Measurements from ENCODE around the gene RFX8. TPM values are rescaled to one million over a fixed set of nuclear protein-coding genes. Genes with fewer than 3 reads are reported as not detected.
A peak's percentile ranks its signal among the peaks of the same experiment; 100 is the strongest.

RFX8 gene
- total RNA-seq, 4 donors from 2014 or later = 0.91 TPM; not detected in 3

DNA sequence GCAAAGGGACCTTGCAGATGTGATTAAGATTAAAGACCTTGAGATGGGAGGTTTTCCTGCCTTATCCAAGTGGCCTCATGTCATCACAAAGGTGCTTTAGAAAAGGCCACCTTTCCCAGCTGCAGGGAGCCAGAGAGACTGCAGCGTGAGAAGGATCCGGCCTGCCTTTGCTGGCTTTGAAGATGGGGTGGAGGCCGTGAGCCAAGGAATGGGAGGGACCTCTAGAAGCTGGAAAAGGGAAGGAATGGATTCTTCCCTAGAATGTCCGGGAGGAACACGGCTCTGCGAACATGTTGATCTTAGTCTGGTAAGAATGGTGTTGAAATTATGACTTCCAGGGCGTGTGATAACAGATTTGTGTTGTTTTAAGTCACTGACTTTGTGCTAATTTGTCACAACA, 47.7 kb downstream of the RFX8 start:
- Histone ChIP-seq H3K9me3 (no peaks in the 10 kb centered on the region), H3K36me3 (no peaks in the 10 kb centered on the region), H3K4me1 (no peaks in the 10 kb centered on the region), H3K4me3 (no peak overlapping the region), H3K27ac (replicated peaks in 1 of 4) (no peak overlapping the region), H3K27me3 (no peaks in the 10 kb centered on the region)
- DNase-seq (ENCODE audit: extremely low spot score) = no peak
- TF ChIP-seq, protein P1, sequence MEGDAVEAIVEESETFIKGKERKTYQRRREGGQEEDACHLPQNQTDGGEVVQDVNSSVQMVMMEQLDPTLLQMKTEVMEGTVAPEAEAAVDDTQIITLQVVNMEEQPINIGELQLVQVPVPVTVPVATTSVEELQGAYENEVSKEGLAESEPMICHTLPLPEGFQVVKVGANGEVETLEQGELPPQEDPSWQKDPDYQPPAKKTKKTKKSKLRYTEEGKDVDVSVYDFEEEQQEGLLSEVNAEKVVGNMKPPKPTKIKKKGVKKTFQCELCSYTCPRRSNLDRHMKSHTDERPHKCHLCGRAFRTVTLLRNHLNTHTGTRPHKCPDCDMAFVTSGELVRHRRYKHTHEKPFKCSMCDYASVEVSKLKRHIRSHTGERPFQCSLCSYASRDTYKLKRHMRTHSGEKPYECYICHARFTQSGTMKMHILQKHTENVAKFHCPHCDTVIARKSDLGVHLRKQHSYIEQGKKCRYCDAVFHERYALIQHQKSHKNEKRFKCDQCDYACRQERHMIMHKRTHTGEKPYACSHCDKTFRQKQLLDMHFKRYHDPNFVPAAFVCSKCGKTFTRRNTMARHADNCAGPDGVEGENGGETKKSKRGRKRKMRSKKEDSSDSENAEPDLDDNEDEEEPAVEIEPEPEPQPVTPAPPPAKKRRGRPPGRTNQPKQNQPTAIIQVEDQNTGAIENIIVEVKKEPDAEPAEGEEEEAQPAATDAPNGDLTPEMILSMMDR (IDR thresholded peaks at IDR 0.05) = no peak
- TF ChIP-seq POLR2A (IDR thresholded peaks at IDR 0.05; ENCODE audit: low read depth) (no peak), EP300 (IDR thresholded peaks at IDR 0.05) (no peak), POLR2AphosphoS5 (IDR thresholded peaks at IDR 0.05) (no peak)
- 91% methylated on average over 7 of the region's 7 CpGs for WGBS
- intact Hi-C loops (cut with DNase I) = no loop called here

DNA sequence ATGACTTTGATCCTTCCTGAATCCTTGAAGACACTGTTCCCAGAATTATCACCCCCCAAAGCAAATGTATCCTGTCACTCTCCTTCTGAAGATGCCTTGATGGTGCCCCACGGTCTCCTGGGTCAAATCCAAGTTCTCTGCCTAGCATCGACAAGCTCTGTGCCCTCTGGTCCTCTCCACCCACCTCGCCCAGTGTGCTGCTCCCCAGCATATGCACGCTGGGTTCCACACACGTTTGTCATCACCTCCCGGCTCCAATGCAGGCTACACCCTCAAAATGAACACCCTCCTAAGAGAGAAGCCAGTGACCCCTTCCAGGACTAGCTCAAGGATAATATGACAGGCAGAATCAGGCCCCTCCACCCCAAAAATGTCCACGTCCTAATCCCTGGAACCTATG, 48.1 kb downstream of the RFX8 start:
- H3K4me1 ChIP-seq = no peaks in the 10 kb centered on the region
- no peak overlapping the region for H3K27ac ChIP-seq (replicated peaks in 1 of 4)
- H3K27me3 ChIP-seq = no peaks in the 10 kb centered on the region
- DNase-seq (ENCODE audit: extremely low spot score) = no peak
- no peak overlapping the region for H3K4me3 ChIP-seq
- TF ChIP-seq POLR2AphosphoS5 (IDR thresholded peaks at IDR 0.05) (no peak), POLR2A (IDR thresholded peaks at IDR 0.05; ENCODE audit: low read depth) (no peak), EP300 (IDR thresholded peaks at IDR 0.05) (no peak)
- TF ChIP-seq, protein P1 (IDR thresholded peaks at IDR 0.05) = no peak
- no peaks in the 10 kb centered on the region for H3K36me3 ChIP-seq
- no peaks in the 10 kb centered on the region for H3K9me3 ChIP-seq
- WGBS = 94% methylated on average over 7 of the region's 7 CpGs
- intact Hi-C loops (cut with DNase I) = no loop called here

DNA sequence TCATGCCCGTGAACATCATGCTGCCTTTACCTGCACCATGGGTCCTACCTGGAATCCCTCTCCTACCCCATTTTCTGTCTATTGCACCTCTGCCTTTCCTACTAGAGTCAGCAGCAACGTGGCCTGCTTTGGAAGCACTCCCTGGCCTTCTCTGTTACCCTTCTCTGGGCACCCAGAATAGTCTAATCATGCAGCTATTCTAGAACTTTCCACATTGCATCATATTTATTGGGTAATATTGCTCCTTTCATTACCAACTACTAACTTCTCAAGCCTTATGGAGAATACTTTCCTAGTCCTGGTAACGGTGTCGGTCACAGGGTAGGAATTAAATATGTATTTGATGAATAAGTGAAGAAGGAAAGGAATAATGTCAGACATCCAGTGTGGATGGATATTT, 54.3 kb downstream of the RFX8 start:
- no peak overlapping the region for H3K4me3 ChIP-seq
- no peak for DNase-seq (ENCODE audit: extremely low spot score)
- WGBS = 85% methylated on average over 4 of the region's 4 CpGs
- H3K9me3 ChIP-seq = no peaks in the 10 kb centered on the region
- intact Hi-C loops (cut with DNase I) = no loop called here
- TF ChIP-seq, protein P1 (IDR thresholded peaks at IDR 0.05) = no peak
- no peak for TF ChIP-seq POLR2A (IDR thresholded peaks at IDR 0.05; ENCODE audit: low read depth)
- TF ChIP-seq EP300 (IDR thresholded peaks at IDR 0.05) = no peak
- TF ChIP-seq POLR2AphosphoS5 (IDR thresholded peaks at IDR 0.05) = no peak
- H3K27ac ChIP-seq (replicated peaks in 1 of 4) = no peak overlapping the region
- H3K4me1 ChIP-seq = peaks cover 0 to 6% (median 0%) of the 10 kb centered on the region in 4 donors
- no peaks in the 10 kb centered on the region for H3K36me3 ChIP-seq
- no peaks in the 10 kb centered on the region for H3K27me3 ChIP-seq

DNA sequence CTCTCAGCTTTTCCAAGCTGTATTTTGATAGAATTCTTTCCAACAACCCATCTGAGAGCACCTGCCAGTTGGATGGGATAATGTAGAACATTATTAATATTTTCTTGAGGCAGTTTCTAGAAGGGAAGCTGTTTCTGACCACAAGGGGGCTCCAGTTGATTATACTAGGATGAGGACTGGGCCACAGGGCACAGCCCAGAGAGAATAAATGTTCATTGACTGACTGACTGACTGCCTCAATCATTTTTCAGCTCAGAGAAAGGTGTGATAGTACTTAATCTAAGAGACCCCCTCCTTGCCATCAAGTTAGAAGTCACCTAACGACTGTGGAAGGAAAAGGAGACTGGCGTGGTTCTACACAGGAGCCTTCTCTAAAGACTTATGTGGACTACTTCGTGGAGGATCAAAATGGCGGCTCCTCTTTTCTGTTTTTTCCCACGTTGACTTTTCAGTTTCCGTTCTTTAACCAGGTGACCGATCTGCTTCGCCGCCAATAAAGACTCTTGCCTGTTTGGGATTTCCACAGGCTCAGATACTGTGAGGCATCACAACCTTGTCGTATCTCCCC, 55.7 kb downstream of the RFX8 start:
- Histone ChIP-seq H3K4me1 (peaks cover 0 to 6% (median 0%) of the 10 kb centered on the region in 4 donors), H3K27me3 (peaks cover 0 to 9% (median 0%) of the 10 kb centered on the region in 4 donors), H3K27ac (replicated peaks in 1 of 4) (no peak overlapping the region), H3K4me3 (no peak overlapping the region), H3K36me3 (no peaks in the 10 kb centered on the region), H3K9me3 (no peaks in the 10 kb centered on the region)
- no peak for TF ChIP-seq POLR2A (IDR thresholded peaks at IDR 0.05; ENCODE audit: low read depth)
- TF ChIP-seq, protein P1 (IDR thresholded peaks at IDR 0.05) = peak; percentile 72 to 84 (median 76)
- no peak for TF ChIP-seq POLR2AphosphoS5 (IDR thresholded peaks at IDR 0.05)
- TF ChIP-seq EP300 (IDR thresholded peaks at IDR 0.05) = no peak
- 91% methylated on average over 10 of the region's 10 CpGs for WGBS
- intact Hi-C loops (cut with DNase I) = loop anchor here (2.0 to 10.0 kb wide), 2 partner anchors 276 to 412 kb away; partner anchors contain the start of gene MAP4K4
- no peak for DNase-seq (ENCODE audit: extremely low spot score)

Data from esophagus muscularis mucosa (tissue), 4 donors.